Hepatocyte (in vitro differentiated cells): ENCODE data around the gene TRMT10A. TPM values are rescaled to one million over a fixed set of nuclear protein-coding genes. Genes with fewer than 3 reads are reported as not detected.

Experiments
- DNase-seq: peaks from one replicate; pipeline ENCODE4 v3.0.0-alpha.2; 2016; ENCODE audit warnings: low spot score
- H2AFZ ChIP-seq: fragments of 200-600 bp; sonication (generic); 2 replicates; pipeline ENCODE4 v1.6.0; 2016; ENCODE audit warnings: antibody characterized with exemption, mild to moderate bottlenecking
- H3K27ac ChIP-seq: fragments of 200-600 bp; sonication (generic); 2 replicates; pipeline ENCODE4 v1.5.1; 2016; ENCODE audit warnings: mild to moderate bottlenecking
- H3K27me3 ChIP-seq: fragments of 200-600 bp; sonication (generic); 2 replicates; pipeline ENCODE4 v1.6.1; 2016
- H3K36me3 ChIP-seq: fragments of 200-600 bp; sonication (generic); replicated peaks from 2 replicates; pipeline ENCODE4 v1.5.1; 2016; ENCODE audit warnings: low read depth; ENCODE audit not compliant: insufficient read depth
- H3K4me1 ChIP-seq: fragments of 200-600 bp; sonication (generic); 2 replicates; pipeline ENCODE4 v1.5.1; 2016; ENCODE audit warnings: mild to moderate bottlenecking, moderate library complexity; ENCODE audit not compliant: insufficient read depth
- H3K4me2 ChIP-seq: fragments of 200-600 bp; sonication (generic); 2 replicates; pipeline ENCODE4 v1.6.0; 2016
- H3K4me3 ChIP-seq: fragments of 200-600 bp; sonication (generic); 2 replicates; pipeline ENCODE4 v1.5.1; 2016; ENCODE audit warnings: mild to moderate bottlenecking
- H3K79me2 ChIP-seq: fragments of 200-600 bp; sonication (generic); 2 replicates; pipeline ENCODE4 v1.6.0; 2017; ENCODE audit warnings: mild to moderate bottlenecking
- H3K9me2 ChIP-seq: fragments of 200-600 bp; sonication (generic); replicated peaks from 2 replicates; pipeline ENCODE4 v1.6.0; 2017; ENCODE audit warnings: mild to moderate bottlenecking; ENCODE audit not compliant: insufficient read depth
- H3K9me3 ChIP-seq: fragments of 200-600 bp; sonication (generic); 2 replicates; pipeline ENCODE4 v1.5.1; 2016; ENCODE audit warnings: low read depth, mild to moderate bottlenecking
- H4K20me1 ChIP-seq: fragments of 200-600 bp; sonication (generic); 2 replicates; pipeline ENCODE4 v1.6.0; 2016; ENCODE audit warnings: mild to moderate bottlenecking; ENCODE audit not compliant: insufficient read depth, poor library complexity, severe bottlenecking
- EZH2 ChIP-seq: fragments of 200-600 bp; sonication (generic); IDR thresholded peaks from 2 replicates; pipeline ENCODE4 v1.6.1; 2016; ENCODE audit warnings: antibody characterized with exemption, mild to moderate bottlenecking, borderline replicate concordance
- EZH2phosphoT487 ChIP-seq: fragments of 200-600 bp; sonication (generic); IDR thresholded peaks from one replicate; pipeline ENCODE4 v1.6.1; 2018; ENCODE audit warnings: antibody characterized with exemption, mild to moderate bottlenecking, low read depth, moderate library complexity; ENCODE audit not compliant: unreplicated experiment, severe bottlenecking
- WGBS: methylation state at CpG from one replicate; pipeline ENCODE4 v1.1.6; 2016; ENCODE audit warnings: low lambda C conversion rate; ENCODE audit errors: missing lambda C conversion rate; 5-methylcytosine and 5-hydroxymethylcytosine counted together
- polyA plus RNA-seq: library from polyadenylated mRNA; unstranded; fragments of >200 nt; fragmentation: Nextera tagmentation; extraction: Ambion mirVana; gene quantifications from 2 replicates; pipeline ENCODE4 v1.2.1, GENCODE V29; 2016
- total RNA-seq: library from RNA; depleted of rRNA; stranded (reverse); fragments of >200 nt; gene quantifications from 2 replicates; pipeline ENCODE4 v1.2.3, GENCODE V29; 2014
- TF ChIP-seq, protein P1 (sequence below): fragments of 200-600 bp; sonication (generic); IDR thresholded peaks from 2 replicates; pipeline ENCODE4 v1.5.1; 2016; ENCODE audit warnings: antibody characterized with exemption, mild to moderate bottlenecking; ENCODE audit not compliant: poor library complexity

Gene TRMT10A
- total and polyA plus RNA-seq, 2 experiments from 2014 or later, result 6.2 to 17.9 TPM

DNA sequence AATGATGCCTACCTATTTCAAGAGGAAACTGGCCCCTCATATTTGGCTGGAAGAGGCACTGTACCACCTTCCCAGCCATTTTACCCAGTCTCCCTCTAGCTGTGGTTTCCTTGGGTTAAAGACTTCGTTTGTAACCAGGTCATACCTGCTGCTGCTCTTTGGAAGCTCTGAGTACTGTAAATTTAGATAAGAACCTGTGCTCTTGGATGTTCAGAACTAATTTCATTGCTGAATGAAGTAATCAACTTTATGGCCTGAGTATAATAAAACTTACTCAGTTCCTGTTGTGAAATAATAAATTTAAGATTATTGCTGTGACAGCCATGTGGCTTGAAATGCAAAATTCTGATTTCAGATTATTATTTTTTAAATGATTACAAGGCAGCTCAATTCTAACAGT is 23.0 kb upstream of the TRMT10A start:
- Histone ChIP-seq H3K9me2 (no peaks in the 10 kb centered on the region), H4K20me1 (no peaks in the 10 kb centered on the region), H3K79me2 (peaks cover 2% of the 10 kb centered on the region), H3K27ac (peak overlapping the region; percentile 77), H2AFZ (no peak overlapping the region), H3K36me3 (no peaks in the 10 kb centered on the region), H3K4me3 (no peak overlapping the region), H3K27me3 (no peaks in the 10 kb centered on the region), H3K4me2 (peak overlapping the region; percentile 10), H3K4me1 (peaks cover 23% of the 10 kb centered on the region), H3K9me3 (no peaks in the 10 kb centered on the region)
- DNase-seq, result peak; percentile 32
- TF ChIP-seq EZH2, result no peak
- TF ChIP-seq, protein P1, sequence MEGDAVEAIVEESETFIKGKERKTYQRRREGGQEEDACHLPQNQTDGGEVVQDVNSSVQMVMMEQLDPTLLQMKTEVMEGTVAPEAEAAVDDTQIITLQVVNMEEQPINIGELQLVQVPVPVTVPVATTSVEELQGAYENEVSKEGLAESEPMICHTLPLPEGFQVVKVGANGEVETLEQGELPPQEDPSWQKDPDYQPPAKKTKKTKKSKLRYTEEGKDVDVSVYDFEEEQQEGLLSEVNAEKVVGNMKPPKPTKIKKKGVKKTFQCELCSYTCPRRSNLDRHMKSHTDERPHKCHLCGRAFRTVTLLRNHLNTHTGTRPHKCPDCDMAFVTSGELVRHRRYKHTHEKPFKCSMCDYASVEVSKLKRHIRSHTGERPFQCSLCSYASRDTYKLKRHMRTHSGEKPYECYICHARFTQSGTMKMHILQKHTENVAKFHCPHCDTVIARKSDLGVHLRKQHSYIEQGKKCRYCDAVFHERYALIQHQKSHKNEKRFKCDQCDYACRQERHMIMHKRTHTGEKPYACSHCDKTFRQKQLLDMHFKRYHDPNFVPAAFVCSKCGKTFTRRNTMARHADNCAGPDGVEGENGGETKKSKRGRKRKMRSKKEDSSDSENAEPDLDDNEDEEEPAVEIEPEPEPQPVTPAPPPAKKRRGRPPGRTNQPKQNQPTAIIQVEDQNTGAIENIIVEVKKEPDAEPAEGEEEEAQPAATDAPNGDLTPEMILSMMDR, result no peak
- 41% methylated on average over 1 of the region's 1 CpG for WGBS

DNA sequence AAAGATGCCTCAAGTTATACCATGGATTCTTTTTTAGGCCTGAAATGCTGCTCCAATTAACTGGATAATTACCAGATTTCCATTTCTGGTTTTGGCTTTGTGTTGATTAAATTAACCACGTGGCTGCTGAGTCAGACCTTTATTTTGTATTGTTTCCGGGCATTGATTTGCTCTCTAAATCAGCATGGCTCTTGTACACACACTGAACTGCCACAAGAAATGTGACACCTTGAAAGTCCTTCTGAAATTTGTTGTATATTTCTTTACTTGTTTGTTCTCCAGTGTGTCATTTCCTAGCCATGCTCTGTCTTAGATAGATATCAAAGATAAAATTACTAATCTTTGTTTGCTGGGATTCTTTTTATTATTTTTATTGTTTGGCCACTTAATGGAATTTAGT is 22.5 kb upstream of the TRMT10A start:
- Histone ChIP-seq H3K79me2 (peaks cover 6% of the 10 kb centered on the region), H2AFZ (no peak overlapping the region), H3K36me3 (no peaks in the 10 kb centered on the region), H3K9me2 (no peaks in the 10 kb centered on the region), H4K20me1 (no peaks in the 10 kb centered on the region), H3K9me3 (no peaks in the 10 kb centered on the region), H3K4me3 (no peak overlapping the region), H3K27ac (peak overlapping the region; percentile 50), H3K27me3 (no peaks in the 10 kb centered on the region), H3K4me2 (peak overlapping the region; percentile 1), H3K4me1 (peaks cover 23% of the 10 kb centered on the region)
- 58% methylated on average over 2 of the region's 2 CpGs for WGBS
- TF ChIP-seq, protein P1, result no peak
- no peak for TF ChIP-seq EZH2phosphoT487
- no peak for TF ChIP-seq EZH2
- no peak for DNase-seq

DNA sequence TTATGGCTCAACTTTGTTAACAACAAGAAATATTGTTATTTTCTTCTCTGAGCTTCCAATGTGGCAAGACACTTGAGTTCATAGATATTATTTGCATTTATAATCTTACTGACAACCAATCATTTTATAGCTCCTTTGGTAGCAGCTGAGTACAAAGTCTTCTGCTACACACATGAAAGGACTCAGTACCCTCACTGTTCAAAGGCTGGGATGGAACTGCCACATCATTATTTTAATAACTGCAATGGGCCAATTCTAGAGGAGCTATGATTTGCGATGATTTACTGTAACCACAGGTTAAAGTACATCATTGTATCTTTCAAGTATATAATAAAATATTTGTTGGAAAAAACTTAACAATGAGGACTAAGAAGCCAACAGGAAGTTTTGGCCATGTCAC is 21.7 kb upstream of the TRMT10A start:
- 87% methylated on average over 1 of the region's 1 CpG for WGBS
- H4K20me1 ChIP-seq, result no peaks in the 10 kb centered on the region
- no peaks in the 10 kb centered on the region for H3K27me3 ChIP-seq
- H3K4me3 ChIP-seq, result no peak overlapping the region
- H3K79me2 ChIP-seq, result peaks cover 13% of the 10 kb centered on the region
- peaks cover 23% of the 10 kb centered on the region for H3K4me1 ChIP-seq
- no peaks in the 10 kb centered on the region for H3K36me3 ChIP-seq
- no peaks in the 10 kb centered on the region for H3K9me3 ChIP-seq
- no peak overlapping the region for H2AFZ ChIP-seq
- H3K4me2 ChIP-seq, result peak overlapping the region; percentile 1
- TF ChIP-seq EZH2 (no peak), EZH2phosphoT487 (no peak)
- TF ChIP-seq, protein P1, result no peak
- H3K27ac ChIP-seq, result peak overlapping the region; percentile 65
- H3K9me2 ChIP-seq, result no peaks in the 10 kb centered on the region
- DNase-seq, result no peak

DNA sequence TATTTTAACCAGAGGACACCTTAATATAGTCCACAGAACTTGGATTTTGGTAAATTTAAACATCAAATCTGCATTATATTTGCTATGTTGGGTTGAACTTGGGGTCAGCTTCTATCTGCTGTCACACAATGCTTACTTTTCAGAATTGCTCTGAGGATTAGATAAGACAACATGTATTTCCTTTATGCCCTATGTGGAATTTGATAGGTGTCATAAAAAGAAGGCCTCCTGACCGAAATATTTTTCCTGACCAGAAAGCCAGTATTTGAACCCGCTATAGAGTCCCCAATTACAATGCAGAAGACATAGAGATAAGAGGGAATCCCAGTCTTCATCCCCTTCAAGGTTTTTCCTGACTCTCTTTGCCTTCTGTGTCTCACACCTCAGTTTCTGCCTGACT is 14.9 kb upstream of the TRMT10A start:
- Histone ChIP-seq H3K4me2 (peak overlapping the region; percentile 59), H3K36me3 (no peaks in the 10 kb centered on the region), H3K27me3 (no peaks in the 10 kb centered on the region), H3K4me3 (no peak overlapping the region), H3K9me2 (no peaks in the 10 kb centered on the region), H3K9me3 (no peaks in the 10 kb centered on the region), H4K20me1 (no peaks in the 10 kb centered on the region), H3K79me2 (peaks cover 27% of the 10 kb centered on the region), H3K4me1 (peaks cover 6% of the 10 kb centered on the region), H2AFZ (no peak overlapping the region), H3K27ac (peak overlapping the region; percentile 45)
- WGBS, result 66% methylated on average over 2 of the region's 2 CpGs
- no peak for DNase-seq
- no peak for TF ChIP-seq EZH2
- TF ChIP-seq EZH2phosphoT487, result no peak
- TF ChIP-seq, protein P1, result no peak
